Neural progenitor cell (in vitro differentiated cells): Measurements from ENCODE around the gene PCDH7. TPM values are rescaled to one million over a fixed set of nuclear protein-coding genes. Genes with fewer than 3 reads are reported as not detected.
A peak's percentile ranks its signal among the peaks of the same experiment; 100 is the strongest.

Experiments
- DNase-seq: peaks from one replicate; pipeline ENCODE4 v3.0.0-alpha.2; 2016; ENCODE audit warnings: low spot score
- H2AFZ ChIP-seq: fragments of 200-600 bp; sonication (generic); replicated peaks from 2 replicates; pipeline ENCODE4 v1.6.1; 2016; ENCODE audit warnings: antibody characterized with exemption
- H3F3A ChIP-seq: fragments of 200-600 bp; sonication (generic); 2 replicates; pipeline ENCODE4 v1.6.1; 2016; ENCODE audit warnings: antibody characterized with exemption, low read depth
- H3K27ac ChIP-seq: fragments of 200-600 bp; sonication (generic); 2 replicates; pipeline ENCODE4 v1.5.1; 2016; ENCODE audit warnings: mild to moderate bottlenecking
- H3K27me3 ChIP-seq: fragments of 200-600 bp; sonication (generic); 2 replicates; pipeline ENCODE4 v1.6.1; 2016; ENCODE audit warnings: mild to moderate bottlenecking, moderate library complexity
- H3K36me3 ChIP-seq: fragments of 200-600 bp; sonication (generic); 2 replicates; pipeline ENCODE4 v1.5.1; 2016
- H3K4me1 ChIP-seq: fragments of 200-600 bp; sonication (generic); 2 replicates; pipeline ENCODE4 v1.6.1; 2016; ENCODE audit warnings: mixed run types
- H3K4me2 ChIP-seq: fragments of 200-600 bp; sonication (generic); 2 replicates; pipeline ENCODE4 v1.6.1; 2016
- H3K4me3 ChIP-seq: fragments of 200-600 bp; sonication (generic); 2 replicates; pipeline ENCODE4 v1.5.1; 2016
- H3K79me2 ChIP-seq: fragments of 200-600 bp; sonication (generic); 2 replicates; pipeline ENCODE4 v1.6.1; 2016; ENCODE audit warnings: low read depth
- H3K9ac ChIP-seq: fragments of 200-600 bp; sonication (generic); 2 replicates; pipeline ENCODE4 v1.6.1; 2016
- H3K9me3 ChIP-seq: fragments of 200-600 bp; sonication (generic); 2 replicates; pipeline ENCODE4 v1.5.1; 2016; ENCODE audit warnings: low read depth
- H4K20me1 ChIP-seq: fragments of 200-600 bp; sonication (generic); 2 replicates; pipeline ENCODE4 v1.6.1; 2016; ENCODE audit warnings: low read depth
- H3K27ac Mint-ChIP-seq: 3 replicates; pipeline ENCODE4 v1.8.0; 2021; ENCODE audit warnings: mixed read lengths
- H3K27me3 Mint-ChIP-seq: 2 replicates; pipeline ENCODE4 v1.8.0; 2022; ENCODE audit warnings: low read depth, mild to moderate bottlenecking, inconsistent platforms, moderate library complexity, mixed read lengths; ENCODE audit not compliant: insufficient read depth
- H3K36me3 Mint-ChIP-seq: 3 replicates; pipeline ENCODE4 v1.8.0; 2021; ENCODE audit warnings: mixed read lengths
- H3K4me1 Mint-ChIP-seq: 3 replicates; pipeline ENCODE4 v1.8.0; 2021; ENCODE audit warnings: mixed read lengths
- H3K4me3 Mint-ChIP-seq: 3 replicates; pipeline ENCODE4 v1.8.0; 2021; ENCODE audit warnings: mild to moderate bottlenecking, moderate library complexity, mixed read lengths
- H3K9me3 Mint-ChIP-seq: 3 replicates; pipeline ENCODE4 v1.8.0; 2020; ENCODE audit warnings: mixed read lengths
- CTCF ChIP-seq: fragments of 200-600 bp; sonication (generic); IDR thresholded peaks from 2 replicates; pipeline ENCODE4 v1.5.1; 2017; ENCODE audit warnings: antibody characterized with exemption, mild to moderate bottlenecking
- EZH2 ChIP-seq: fragments of 200-600 bp; sonication (generic); IDR thresholded peaks from 2 replicates; pipeline ENCODE4 v1.6.1; 2017; ENCODE audit warnings: antibody characterized with exemption, mild to moderate bottlenecking, moderate library complexity
- EZH2phosphoT487 ChIP-seq: fragments of 200-600 bp; sonication (generic); IDR thresholded peaks from 2 replicates; pipeline ENCODE4 v1.6.1; 2017; ENCODE audit warnings: antibody characterized with exemption
- total RNA-seq: library from RNA; depleted of rRNA; stranded (reverse); fragments of >200 nt; gene quantifications from 2 replicates; pipeline ENCODE4 v1.2.3, GENCODE V29; 2015; ENCODE audit warnings: low replicate concordance

PCDH7 gene
- total RNA-seq, 1 donor from 2014 or later = 7.9 TPM

DNA sequence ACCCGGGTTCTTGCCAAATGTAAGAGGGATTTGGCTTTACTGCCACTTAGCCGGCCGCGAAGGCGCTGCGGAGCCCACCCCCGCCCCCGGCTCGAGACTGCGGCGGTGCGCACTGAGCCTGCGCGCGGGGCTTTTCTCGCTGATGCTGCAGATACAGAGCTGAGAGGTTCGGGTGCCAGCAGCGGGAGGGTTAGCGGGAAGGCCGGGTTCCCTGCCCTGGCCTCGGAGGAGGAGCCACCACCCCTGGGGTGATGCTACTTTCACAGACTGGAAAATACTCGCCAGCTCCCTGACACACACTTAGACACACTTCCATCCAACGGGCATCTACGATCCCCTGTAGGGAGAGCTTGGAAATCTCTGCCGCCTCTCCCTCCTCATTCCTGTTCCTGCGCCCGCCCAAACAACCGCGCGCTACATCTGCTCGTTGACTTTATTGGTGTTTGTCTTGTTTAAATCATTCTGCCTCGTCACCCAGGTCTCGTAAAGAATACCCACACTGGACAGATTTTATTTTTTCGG is 2.1 kb upstream of the PCDH7 start:
- peak overlapping the region; percentile 73 for H3K4me3 ChIP-seq
- H3K79me2 ChIP-seq = no peaks in the 10 kb centered on the region
- H3K27ac ChIP-seq = no peak overlapping the region
- peaks cover 10% of the 10 kb centered on the region for H3K27me3 Mint-ChIP-seq
- H3K27me3 ChIP-seq = peaks cover 34% of the 10 kb centered on the region
- H3K4me2 ChIP-seq = peak overlapping the region; percentile 90
- H3K9me3 Mint-ChIP-seq = peaks cover 2% of the 10 kb centered on the region
- H3K4me3 Mint-ChIP-seq = peak overlapping the region; percentile 100
- TF ChIP-seq EZH2phosphoT487 = no peak
- no peak for TF ChIP-seq CTCF
- no peak for TF ChIP-seq EZH2
- peaks cover 49% of the 10 kb centered on the region for H3F3A ChIP-seq
- H3K9me3 ChIP-seq = no peaks in the 10 kb centered on the region
- no peaks in the 10 kb centered on the region for H3K36me3 ChIP-seq
- no peak overlapping the region for H3K9ac ChIP-seq
- peaks cover 13% of the 10 kb centered on the region for H3K4me1 Mint-ChIP-seq
- peak overlapping the region; percentile 99 for H3K27ac Mint-ChIP-seq
- peak; percentile 76 for DNase-seq
- H3K4me1 ChIP-seq = peaks cover 6% of the 10 kb centered on the region
- H2AFZ ChIP-seq = peak overlapping the region; percentile 92
- no peaks in the 10 kb centered on the region for H4K20me1 ChIP-seq
- H3K36me3 Mint-ChIP-seq = peaks cover 2% of the 10 kb centered on the region

DNA sequence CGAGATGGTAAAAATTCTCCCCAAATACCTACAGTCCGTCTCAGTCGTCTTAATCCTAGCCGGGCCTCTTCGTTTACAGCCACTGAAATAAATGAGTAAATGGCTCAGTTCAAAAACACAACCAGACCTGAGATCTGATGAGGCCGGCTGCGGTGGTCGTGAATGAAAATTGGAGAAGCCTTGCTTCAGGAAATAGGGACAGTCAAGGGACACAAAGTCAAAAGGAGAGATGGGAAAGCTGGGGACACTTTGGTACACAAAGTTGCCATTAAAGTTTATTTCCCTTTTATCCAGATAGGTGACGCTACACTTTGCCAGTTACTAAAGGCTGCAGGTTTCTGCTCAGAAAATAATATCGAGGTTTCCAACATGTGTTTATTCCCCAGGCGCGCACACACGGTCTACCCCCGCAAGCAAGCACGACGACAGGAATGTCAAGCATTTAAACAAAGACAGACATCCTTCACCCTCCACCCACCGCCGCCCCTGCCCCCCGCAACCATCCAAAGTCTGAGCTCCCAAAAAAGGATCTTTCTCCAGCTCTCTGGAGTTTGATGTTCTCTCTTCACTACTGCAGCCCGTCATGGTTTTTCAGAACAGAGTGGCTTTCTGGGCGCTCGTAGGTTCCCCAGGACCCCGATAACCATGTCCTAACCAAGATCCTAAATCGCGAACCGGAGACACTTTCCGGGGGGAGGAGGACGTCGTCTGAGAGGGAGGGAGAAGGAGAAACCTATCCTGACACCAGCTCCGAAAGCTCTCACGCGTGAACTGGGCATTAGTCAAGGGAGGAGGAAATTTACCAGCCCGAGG is 1.3 kb upstream of the PCDH7 start:
- H3K4me1 Mint-ChIP-seq = peaks cover 21% of the 10 kb centered on the region
- no peaks in the 10 kb centered on the region for H3K79me2 ChIP-seq
- H3K27me3 Mint-ChIP-seq = peaks cover 10% of the 10 kb centered on the region
- peak; percentile 52 for DNase-seq
- peak overlapping the region; percentile 92 for H2AFZ ChIP-seq
- H3K36me3 ChIP-seq = no peaks in the 10 kb centered on the region
- peaks cover 7% of the 10 kb centered on the region for H3K36me3 Mint-ChIP-seq
- H3K4me2 ChIP-seq = peak overlapping the region; percentile 90
- H3K27me3 ChIP-seq = peaks cover 41% of the 10 kb centered on the region
- H3K4me3 ChIP-seq = peak overlapping the region; percentile 73
- TF ChIP-seq CTCF (no peak), EZH2 (peak; percentile 8), EZH2phosphoT487 (no peak)
- H3K27ac ChIP-seq = no peak overlapping the region
- peak overlapping the region; percentile 99 for H3K27ac Mint-ChIP-seq
- peaks cover 54% of the 10 kb centered on the region for H3F3A ChIP-seq
- H3K9ac ChIP-seq = no peak overlapping the region
- H3K9me3 Mint-ChIP-seq = peaks cover 2% of the 10 kb centered on the region
- H3K4me1 ChIP-seq = peaks cover 6% of the 10 kb centered on the region
- H3K4me3 Mint-ChIP-seq = peak overlapping the region; percentile 100
- peaks cover 7% of the 10 kb centered on the region for H4K20me1 ChIP-seq
- no peaks in the 10 kb centered on the region for H3K9me3 ChIP-seq

- Histone ChIP-seq H2AFZ (peak overlapping the region; percentile 92), H3K9me3 (no peaks in the 10 kb centered on the region), H3K4me3 (peak overlapping the region; percentile 73), H3K9ac (no peak overlapping the region), H3K79me2 (no peaks in the 10 kb centered on the region), H3K27me3 (peaks cover 48% of the 10 kb centered on the region), H3K27ac (no peak overlapping the region), H3K4me1 (peaks cover 6% of the 10 kb centered on the region), H3K36me3 (no peaks in the 10 kb centered on the region), H4K20me1 (peaks cover 8% of the 10 kb centered on the region), H3K4me2 (peak overlapping the region; percentile 90), H3F3A (peaks cover 57% of the 10 kb centered on the region)
- H3K4me3 Mint-ChIP-seq = peak overlapping the region; percentile 100
- peaks cover 9% of the 10 kb centered on the region for H3K36me3 Mint-ChIP-seq
- peaks cover 2% of the 10 kb centered on the region for H3K9me3 Mint-ChIP-seq
- no peak for TF ChIP-seq CTCF
- TF ChIP-seq EZH2phosphoT487 = peak; percentile 56
- peak; percentile 13 for TF ChIP-seq EZH2
- H3K4me1 Mint-ChIP-seq = peaks cover 27% of the 10 kb centered on the region
- peak overlapping the region; percentile 99 for H3K27ac Mint-ChIP-seq
- peaks cover 10% of the 10 kb centered on the region for H3K27me3 Mint-ChIP-seq
- peak; percentile 87 for DNase-seq
Measured at GRCh38 chr4:30719454-30720020, 632 bp upstream of the PCDH7 start.
